ENCODE measurements around the gene TMEM87B.

GRCh38 chr2:112148477-112148876, 93.4 kb downstream of the TMEM87B start:
- TF ChIP-seq EZH2 (IDR thresholded peaks at IDR 0.05; ENCODE audit: borderline replicate concordance, low read length) (no peak), CTCF (IDR thresholded peaks at IDR 0.05; ENCODE audit: low read length) (no peak)
